OCI-M2 (cell line): ENCODE data around the gene ELL2.

ENCODE experiments used
- DNase-seq: peaks from one replicate; lab custom pipeline; 2025; ENCODE audit not compliant: unreplicated experiment; lab: John Stamatoyannopoulos, UW

ELL2 gene

DNA sequence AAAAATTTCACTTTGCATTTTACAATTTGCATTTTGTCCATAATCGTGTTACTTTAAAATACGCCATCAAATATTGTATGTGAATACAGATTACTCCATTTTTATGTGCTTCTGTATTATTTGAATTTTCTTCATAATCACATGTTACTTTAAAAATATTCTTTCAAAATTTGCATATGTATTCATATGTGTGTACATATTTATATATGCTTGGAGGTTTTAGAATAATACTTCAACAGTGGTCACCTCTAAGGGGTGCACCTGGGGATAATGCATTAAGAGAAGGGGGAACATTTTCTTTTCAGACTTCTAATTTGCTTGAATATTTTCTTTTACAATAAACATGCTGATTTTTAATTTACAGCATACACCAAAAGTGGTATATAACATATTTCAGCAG is 21.9 kb upstream of the ELL2 start:
- no peak for DNase-seq

DNA sequence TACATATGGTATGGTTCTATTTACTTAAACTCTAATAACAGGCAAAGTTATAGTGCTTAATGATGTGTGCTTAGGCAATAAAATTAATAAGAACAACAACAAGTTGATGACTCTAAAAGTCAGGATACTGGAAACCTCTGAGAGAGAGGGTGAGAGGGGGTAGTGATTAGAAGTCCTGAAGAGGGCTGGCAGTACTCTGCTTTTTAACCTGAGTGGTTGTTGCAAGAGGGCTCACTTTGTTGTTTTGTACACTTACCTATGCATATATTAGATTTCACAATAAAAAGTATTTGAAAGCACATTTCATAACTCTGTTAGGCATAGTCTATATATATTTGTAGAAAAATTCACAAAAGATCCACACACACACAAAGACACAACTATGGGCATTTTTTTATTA is 21.4 kb upstream of the ELL2 start:
- no peak for DNase-seq

- no peak for DNase-seq
Observed at GRCh38 chr5:95976606-95977005, 15.0 kb upstream of the ELL2 start.

- DNase-seq = no peak
Observed at GRCh38 chr5:95975703-95976102, 14.1 kb upstream of the ELL2 start.

- peak; percentile 60 for DNase-seq
Observed at GRCh38 chr5:95973793-95974325, 12.2 kb upstream of the ELL2 start.

DNA sequence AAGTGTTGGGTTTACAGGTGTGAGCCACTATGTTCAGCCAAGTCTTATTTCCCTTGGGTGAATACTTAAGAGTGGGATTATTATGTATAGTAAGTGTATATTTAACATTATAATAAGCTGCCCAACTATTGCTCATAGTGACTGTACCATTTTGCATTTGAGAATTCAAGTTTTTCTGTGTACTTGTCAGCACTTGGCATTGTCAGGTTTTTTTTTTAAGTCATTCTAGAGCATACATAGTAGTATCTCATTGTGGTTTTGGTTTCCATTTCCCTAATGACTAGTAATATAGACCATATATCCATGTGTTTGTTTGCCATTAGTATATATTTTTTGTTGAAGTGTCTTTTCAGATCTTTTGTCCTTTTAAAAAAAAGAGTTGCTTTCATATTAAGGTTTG is 10.5 kb upstream of the ELL2 start:
- DNase-seq = no peak

GRCh38 chr5:95970359-95970704 is 8.7 kb upstream of the ELL2 start:
- no peak for DNase-seq

DNA sequence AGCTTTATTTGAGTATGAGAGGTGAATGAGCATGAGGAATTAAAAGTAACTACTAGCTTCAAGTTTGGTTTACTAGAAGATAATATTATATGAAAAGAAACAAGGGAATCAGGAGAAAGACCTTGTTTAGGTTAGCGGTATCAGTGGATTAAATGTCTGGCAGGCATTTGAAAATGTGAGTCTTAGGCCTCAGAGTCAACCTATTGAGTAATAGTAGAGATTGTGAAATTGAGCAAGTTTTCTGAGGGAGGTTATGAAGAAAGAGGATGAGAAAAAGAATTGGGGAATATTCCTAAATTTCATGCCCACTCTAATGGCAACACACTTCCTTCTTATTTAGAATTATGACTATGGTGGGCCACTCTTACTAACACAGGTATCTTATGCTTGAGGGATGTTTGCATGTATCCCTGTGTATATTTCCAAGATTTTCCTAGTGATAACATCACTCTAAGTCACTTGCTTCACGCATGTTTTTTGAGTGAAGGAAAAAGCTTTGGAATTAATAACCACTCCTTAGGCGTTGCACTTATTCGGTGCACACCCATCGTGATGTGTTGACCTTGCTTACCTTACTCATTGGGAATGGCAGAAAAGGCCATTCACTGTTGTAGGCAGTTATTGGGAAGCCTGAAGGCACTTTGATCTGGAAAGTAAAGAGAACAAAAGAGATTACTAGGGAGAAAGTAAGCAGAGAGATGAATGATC is 8.2 kb upstream of the ELL2 start:
- no peak for DNase-seq

- DNase-seq = no peak
Observed at GRCh38 chr5:95969055-95969454, 7.4 kb upstream of the ELL2 start.

- no peak for DNase-seq
Observed at GRCh38 chr5:95967236-95967635, 5.6 kb upstream of the ELL2 start.

GRCh38 chr5:95966005-95966404 is 4.4 kb upstream of the ELL2 start:
- no peak for DNase-seq

- DNase-seq = no peak
Observed at GRCh38 chr5:95963650-95964410, 2.2 kb upstream of the ELL2 start.

GRCh38 chr5:95962785-95963184 is 1.1 kb upstream of the ELL2 start:
- DNase-seq = no peak

- DNase-seq = no peak
Observed at GRCh38 chr5:95962475-95962773, 773 bp upstream of the ELL2 start.

DNA sequence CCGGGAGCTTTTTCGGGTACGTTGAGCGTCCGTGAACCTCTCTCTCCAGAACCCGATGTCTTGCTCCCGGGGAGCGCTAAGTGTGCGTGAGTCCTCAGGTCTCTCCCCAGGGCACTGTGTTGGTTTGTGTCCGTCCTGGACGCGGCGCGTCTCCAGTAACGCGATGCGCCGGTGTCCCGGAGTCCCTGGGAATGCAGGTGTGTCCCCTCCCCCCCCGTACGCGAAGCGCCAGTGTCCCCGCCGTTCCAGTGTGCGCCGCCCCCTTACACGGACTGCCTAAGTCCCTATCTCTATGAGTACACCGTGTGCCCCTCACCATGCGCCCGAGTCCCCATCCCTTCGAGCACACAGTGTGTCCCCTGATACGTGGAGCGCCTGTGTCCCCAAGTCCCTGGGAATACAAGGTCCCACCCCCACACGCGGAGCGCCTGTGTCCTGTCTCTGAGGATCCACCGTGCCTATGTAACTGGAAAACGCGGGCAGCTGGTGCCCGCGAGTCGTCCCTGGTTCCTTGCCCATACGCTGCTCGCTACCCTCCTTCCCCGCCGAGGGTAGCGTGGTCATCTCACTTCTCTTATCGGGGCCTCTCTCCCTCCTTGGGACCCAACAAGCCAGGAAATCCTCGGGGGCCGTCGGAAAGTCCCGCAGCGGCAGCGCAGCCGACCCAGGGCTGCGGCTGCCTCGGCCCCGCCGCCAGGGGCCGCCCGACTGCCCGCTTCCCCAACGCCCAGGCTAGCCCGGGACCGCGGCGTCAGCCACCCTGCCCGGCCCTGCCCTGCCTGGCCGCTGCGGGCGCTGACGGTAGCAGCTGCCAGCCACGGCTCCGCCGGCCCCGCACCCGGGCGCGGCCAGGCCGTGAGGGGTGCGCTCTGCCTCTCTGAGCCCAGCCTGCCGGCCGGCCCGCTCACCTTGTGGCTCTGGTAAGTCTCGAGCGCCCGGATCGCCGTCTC is 709 bp downstream of the ELL2 start:
- peak; percentile 76 for DNase-seq

DNA sequence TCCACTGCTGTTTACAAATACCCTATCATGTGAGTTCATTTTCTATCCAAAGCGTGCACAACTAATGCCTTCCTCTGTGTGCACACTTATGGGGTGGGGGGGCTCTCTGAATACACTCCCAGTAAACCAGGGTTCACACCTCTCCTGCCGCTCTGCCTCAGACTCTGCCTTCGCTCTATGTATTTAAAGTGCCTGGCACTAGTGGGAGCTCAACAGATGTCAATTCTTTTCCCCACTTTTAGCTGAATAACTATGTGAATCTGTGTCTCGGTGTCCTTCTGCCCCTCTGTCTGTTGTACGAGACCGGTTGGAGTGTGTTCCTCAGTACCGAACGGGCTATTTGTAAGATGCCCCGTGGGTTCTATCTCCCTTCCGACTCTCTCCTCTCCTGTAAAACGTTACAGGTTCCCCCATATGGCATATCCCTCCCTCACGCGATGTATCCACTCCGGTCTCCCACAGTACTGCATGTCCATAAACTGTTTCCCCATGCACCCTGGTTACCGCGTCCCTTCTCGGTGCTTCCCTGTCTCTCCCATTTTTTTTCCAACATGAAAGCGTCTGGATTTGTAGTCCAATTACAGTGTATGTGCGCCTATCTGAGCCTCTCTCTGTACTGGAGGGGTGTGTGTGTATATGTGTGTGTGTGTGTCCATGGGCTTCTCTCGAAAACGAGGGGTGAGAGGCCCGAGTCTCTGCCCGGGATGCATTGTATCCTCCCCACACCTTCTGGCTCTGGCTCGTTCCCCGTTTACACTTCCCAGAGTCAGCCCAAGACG is 1.6 kb downstream of the ELL2 start:
- DNase-seq = no peak

DNA sequence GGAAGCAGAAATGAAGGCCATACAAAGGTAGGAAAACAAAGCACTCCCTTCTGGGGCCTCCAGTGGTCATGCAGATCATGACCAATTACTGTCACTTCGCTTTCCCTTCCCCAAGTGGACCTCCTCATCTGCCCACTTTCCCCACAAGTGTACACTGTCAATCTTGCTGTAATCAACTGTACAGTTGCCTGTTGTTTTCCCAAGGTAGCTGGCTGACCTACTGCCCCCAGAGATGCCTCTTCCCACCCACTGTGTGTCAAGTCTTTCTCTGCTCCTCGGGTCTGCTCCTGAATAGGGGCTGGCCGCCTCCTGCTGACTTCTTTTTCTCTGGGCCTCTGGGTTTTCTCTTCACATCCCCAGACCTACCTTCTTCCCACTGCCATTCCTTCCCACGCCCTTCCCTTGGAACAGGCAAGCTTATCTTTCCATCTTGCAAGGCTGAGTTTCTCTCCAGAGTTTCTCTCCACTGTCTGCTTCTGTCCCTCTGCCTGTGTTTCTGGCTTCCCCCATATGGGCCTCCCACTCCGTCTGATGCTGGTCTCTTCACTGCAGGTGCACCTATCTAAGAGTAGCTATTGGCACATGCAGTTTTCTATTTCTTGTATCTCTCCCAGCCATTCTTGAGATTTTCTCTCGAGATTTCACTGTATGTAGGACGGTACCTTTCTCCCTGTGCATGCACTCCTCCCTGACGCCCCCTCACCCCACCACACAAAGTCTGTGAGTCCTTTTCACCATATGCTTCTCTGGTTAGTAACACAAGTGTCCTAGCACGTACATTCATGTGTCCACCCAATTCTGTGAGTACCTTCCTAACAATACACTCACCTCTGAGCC is 2.4 kb downstream of the ELL2 start:
- no peak for DNase-seq

- DNase-seq = no peak
Observed at GRCh38 chr5:95958310-95959014, 3.2 kb downstream of the ELL2 start.

GRCh38 chr5:95957561-95958203 is 4.0 kb downstream of the ELL2 start:
- DNase-seq = no peak
